ENCODE measurements around the gene PARK7.

The PARK7 gene

DNA sequence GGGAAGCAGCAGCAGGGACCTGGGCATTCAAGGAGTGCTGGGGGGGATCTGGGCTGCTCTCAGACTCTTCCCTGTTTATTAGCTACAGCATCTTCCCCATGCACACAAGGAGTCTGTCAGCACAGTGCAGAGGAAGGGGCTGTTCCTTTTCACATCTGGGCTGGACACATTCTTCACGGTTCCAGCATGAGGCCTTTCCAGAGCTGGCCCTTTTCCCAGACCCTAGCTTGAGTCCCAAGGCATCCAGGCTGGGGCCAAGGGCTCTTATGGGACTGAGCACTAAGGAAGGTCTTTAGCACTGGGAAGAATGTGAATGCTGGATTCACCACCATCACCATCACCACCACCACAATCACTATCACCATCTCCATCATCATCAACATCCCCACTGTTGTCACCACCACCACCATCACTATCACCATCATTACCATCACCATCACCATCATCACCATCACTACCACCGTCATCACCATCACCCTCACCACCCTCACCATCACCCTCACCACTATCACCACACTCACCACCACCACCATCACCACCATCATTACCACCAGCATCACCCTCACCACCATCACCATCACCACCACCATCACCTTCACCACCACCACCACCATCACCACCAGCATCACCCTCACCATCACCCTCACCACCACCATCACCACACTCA is 28.4 kb downstream of the PARK7 start:
- no peak overlapping the region for H3K4me3 Mint-ChIP-seq

DNA sequence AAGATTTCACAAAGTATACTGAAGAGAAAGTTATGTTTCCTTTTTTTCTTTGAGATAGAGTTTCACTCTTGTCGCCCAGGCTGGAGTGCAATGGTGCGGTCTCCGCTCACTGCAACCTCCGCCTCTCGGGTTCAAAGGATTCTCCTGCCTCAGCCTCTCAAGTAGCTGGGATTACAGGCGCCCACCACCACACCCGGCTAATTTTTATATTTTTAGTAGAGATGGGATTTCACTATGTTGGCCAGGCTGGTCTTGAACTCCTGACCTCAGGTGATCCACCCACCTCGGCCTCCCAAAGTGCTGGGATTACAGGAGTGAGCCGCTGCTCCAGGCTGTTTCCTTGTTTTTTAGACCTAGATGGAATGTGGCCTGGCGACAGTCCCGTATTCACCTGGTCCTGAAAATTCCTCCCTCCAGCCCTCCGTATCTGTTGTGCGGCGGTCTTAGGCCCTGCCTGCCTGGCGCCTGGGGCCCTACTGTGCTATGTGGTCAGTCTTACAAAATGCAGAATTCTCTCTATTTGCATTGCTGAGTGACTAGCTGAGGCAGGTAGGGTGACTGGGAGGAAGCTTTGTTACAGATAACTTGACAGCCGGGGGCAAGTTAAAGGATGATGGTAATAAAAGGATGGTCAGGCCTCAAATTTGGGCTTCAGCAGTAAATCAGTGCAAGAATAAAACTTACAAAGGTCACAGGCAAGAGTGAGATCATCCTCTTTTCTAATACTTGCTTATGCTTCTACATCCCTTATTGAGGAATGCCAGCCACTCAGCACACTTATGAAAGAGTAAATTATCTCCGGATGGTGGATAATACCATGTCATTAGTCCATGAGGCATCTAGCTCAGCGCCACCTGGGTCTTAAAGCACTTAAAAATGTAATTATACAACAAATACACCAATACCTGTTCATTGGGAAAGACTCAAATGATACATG is 30.3 kb downstream of the PARK7 start:
- no peaks in the 10 kb centered on the region for H3K4me1 Mint-ChIP-seq
- H3K27me3 Mint-ChIP-seq = no peaks in the 10 kb centered on the region
- H3K9me3 Mint-ChIP-seq = no peaks in the 10 kb centered on the region
- no peak overlapping the region for H3K27ac Mint-ChIP-seq
- no peak overlapping the region for H3K4me3 Mint-ChIP-seq
- H3K36me3 Mint-ChIP-seq = peaks cover 5% of the 10 kb centered on the region

More for the DNA sequence above, 28.4 kb downstream of the PARK7 start:
- Mint-ChIP-seq H3K9me3 (no peaks in the 10 kb centered on the region), H3K4me1 (no peaks in the 10 kb centered on the region), H3K36me3 (peaks cover 13% of the 10 kb centered on the region), H3K27ac (no peak overlapping the region), H3K27me3 (no peaks in the 10 kb centered on the region)

DNA sequence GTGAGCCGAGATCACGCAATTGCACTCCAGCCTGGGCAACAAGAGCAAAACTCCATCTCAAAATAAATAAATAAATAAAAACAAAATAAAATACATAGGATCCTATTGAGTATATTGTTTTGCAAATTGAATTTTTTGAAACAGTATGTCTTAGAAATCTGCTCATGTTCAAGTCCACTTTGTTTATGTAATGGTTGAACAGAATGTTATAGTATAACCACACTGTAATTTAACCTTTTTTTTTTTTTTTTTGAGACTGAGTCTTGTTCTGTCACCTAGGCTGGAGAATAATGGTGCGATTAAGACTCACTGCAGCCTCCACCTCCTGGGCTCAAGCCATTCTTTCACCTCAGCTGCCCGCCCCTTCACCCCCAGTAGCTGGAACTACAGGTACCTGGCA is 31.4 kb downstream of the PARK7 start:
- Mint-ChIP-seq H3K27ac (no peak overlapping the region), H3K36me3 (peaks cover 8% of the 10 kb centered on the region), H3K4me1 (no peaks in the 10 kb centered on the region), H3K27me3 (no peaks in the 10 kb centered on the region), H3K9me3 (no peaks in the 10 kb centered on the region), H3K4me3 (no peak overlapping the region)

DNA sequence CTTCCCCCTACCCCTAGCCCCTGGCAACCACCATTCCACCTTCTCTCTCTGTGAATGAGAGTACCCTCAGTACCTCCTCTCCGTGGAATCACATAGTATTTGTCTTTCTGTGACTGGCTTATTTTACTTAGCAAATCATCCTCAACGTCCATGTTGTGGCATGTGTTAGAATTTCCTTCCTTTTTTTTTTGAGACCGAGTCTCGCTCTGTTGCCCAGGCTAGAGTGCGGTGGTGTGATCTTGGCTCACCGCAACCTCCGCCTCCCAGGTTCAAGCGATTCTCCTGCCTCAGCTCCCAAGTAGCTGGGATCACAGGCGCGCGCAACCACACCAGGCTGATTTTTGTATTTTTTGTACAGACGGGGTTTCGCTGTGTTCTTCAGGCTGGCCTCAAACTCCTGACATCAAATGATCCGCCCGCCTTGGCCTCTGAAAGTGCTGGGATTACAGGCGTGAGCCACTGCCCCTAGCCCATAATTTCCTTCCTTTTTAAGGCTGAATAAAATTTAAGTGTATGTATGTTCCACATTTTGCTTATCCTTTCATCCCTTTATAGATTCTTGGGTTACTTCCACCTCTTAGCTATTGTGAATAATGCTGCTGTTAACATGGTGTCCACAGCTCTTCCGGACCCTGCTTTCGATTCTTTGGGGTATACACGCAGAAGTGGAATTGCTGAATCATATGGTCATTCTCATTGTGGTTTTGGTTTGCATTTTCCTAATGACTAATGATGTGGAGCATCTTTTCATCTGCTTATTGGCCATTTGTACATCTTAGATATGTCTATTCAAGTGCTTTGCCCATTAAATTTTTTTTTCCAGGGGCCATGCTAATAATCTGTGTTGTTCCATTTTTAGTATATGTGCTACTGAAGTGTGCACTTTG is 32.3 kb downstream of the PARK7 start:
- no peaks in the 10 kb centered on the region for H3K9me3 Mint-ChIP-seq
- no peaks in the 10 kb centered on the region for H3K4me1 Mint-ChIP-seq
- peaks cover 8% of the 10 kb centered on the region for H3K36me3 Mint-ChIP-seq
- no peak overlapping the region for H3K27ac Mint-ChIP-seq
- H3K4me3 Mint-ChIP-seq = no peak overlapping the region
- no peaks in the 10 kb centered on the region for H3K27me3 Mint-ChIP-seq

DNA sequence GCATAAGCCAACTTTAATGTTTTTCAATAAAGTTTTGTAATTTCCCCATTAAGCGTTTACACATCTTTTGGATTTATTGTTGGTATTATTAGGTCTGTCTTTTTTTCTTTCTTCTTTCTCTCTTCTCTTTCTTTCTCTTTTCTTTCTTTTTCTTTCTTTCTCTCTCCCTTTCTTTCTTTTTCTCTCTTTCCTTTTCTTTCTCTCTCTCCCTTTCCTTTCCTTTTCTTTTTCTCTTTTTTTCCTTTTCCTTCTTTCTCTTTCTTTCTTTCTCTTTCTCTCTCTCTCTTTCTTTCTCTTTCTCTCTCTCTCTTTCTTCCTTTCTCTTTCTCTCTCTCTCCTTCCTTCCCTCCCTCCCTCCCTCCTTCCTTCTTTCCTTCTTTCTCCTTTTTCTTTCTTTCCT is 33.3 kb downstream of the PARK7 start:
- H3K4me3 Mint-ChIP-seq = no peak overlapping the region
- no peaks in the 10 kb centered on the region for H3K27me3 Mint-ChIP-seq
- H3K4me1 Mint-ChIP-seq = no peaks in the 10 kb centered on the region
- no peak overlapping the region for H3K27ac Mint-ChIP-seq
- peaks cover 10% of the 10 kb centered on the region for H3K36me3 Mint-ChIP-seq
- H3K9me3 Mint-ChIP-seq = no peaks in the 10 kb centered on the region

DNA sequence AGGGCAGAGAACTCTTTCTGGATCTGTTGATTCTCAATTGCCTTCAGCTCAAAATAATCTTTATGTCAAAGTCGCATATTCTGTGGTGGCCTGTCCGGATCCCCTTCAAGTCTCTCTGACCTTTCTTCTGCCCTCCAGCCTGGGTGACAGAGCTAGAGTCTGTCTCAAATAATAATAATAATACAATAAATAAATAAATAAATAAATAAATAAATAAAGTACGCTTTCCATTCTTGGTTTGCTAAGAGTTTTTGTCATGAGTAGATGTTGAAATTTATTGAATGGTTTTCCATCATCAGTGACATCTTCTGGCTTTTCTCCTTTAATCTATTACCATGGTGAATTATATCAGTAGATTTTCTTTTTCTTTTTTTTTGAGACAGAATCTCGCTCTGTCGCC is 33.9 kb downstream of the PARK7 start:
- Mint-ChIP-seq H3K36me3 (peaks cover 7% of the 10 kb centered on the region), H3K4me1 (no peaks in the 10 kb centered on the region), H3K4me3 (no peak overlapping the region), H3K27ac (no peak overlapping the region), H3K9me3 (no peaks in the 10 kb centered on the region), H3K27me3 (no peaks in the 10 kb centered on the region)

DNA sequence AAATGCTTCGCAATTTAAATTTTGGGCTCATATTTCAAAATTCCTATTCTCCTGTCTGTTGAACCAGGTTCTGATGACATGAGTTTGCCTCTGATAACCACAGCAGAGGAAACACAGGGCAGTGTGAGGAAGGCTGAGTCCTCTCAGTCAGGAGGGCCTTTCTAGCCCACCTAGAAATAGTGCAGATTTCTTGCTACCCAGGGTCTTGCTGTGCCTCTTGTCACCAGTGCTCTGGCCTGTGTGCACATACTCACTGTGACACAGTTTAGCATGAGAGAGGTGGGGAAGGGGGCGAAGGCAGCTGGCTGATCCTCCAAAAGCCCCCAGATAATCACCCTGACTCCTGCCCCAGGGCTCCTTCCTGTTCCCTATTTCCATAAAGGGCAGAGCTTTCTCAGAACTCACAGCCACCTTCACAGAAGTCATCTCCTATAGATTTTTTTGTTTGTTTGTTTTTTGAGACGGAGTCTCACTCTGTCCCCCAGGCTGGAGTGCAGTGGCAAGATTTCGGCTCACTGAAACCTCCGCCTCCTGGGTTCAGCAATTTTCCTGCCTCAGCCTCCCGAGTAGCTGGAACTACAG is 40.9 kb downstream of the PARK7 start:
- Mint-ChIP-seq H3K27ac (no peak overlapping the region), H3K4me3 (no peak overlapping the region), H3K4me1 (no peaks in the 10 kb centered on the region), H3K27me3 (no peaks in the 10 kb centered on the region), H3K36me3 (peaks cover 6% of the 10 kb centered on the region), H3K9me3 (no peaks in the 10 kb centered on the region)

DNA sequence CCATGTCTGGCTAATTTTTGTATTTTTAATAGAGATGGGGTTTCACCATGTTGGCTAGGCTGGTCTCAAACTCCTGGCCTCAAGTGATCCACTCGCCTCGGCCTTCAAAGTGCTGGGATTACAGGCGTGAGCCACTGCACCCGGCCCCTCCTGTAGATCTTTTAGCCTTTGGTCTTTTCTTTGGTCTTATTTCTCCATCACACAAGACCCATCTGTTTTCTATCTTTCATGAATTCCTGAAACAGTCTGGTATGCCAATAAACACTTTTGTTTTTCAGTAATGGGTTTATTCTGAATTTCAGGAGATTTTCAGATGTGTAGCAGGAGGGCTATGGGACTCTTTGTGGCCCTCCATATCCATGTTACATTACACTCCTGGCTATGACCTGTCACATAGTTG is 41.4 kb downstream of the PARK7 start:
- no peak overlapping the region for H3K4me3 Mint-ChIP-seq
- H3K9me3 Mint-ChIP-seq = no peaks in the 10 kb centered on the region
- H3K36me3 Mint-ChIP-seq = peaks cover 6% of the 10 kb centered on the region
- H3K27ac Mint-ChIP-seq = no peak overlapping the region
- H3K4me1 Mint-ChIP-seq = no peaks in the 10 kb centered on the region
- H3K27me3 Mint-ChIP-seq = no peaks in the 10 kb centered on the region

DNA sequence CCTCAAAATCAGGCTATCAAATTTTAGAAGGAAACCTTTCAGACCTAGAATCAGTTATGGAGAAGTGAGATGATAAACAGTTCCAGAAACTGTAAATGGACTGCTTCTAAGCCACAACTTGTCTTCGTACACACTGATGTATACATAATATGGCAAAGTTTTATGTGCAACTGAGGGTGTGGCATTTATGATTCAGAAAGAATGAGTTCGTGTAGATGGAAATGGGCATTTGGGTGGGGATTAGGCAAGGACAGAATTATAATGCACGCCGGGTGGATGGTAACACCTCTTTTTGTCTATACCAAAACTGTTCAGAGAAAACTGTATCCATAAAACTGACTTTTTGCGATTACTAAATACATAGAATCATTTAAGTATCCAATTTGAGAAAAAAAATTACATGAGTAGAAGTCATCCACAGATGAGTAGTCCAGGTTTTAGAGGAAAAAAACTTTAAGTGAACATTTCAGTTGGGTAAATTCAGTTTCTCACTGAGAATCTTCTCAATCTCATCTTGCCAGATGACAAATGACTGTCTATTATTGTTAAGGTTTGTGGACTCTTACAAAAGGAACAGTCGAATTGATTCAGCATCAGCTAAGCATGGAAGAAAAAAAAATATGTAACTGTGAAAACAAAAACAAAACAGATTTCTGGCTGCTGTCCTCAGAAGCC is 42.1 kb downstream of the PARK7 start:
- no peaks in the 10 kb centered on the region for H3K9me3 Mint-ChIP-seq
- H3K27ac Mint-ChIP-seq = no peak overlapping the region
- no peaks in the 10 kb centered on the region for H3K4me1 Mint-ChIP-seq
- H3K36me3 Mint-ChIP-seq = peaks cover 6% of the 10 kb centered on the region
- no peak overlapping the region for H3K4me3 Mint-ChIP-seq
- no peaks in the 10 kb centered on the region for H3K27me3 Mint-ChIP-seq

DNA sequence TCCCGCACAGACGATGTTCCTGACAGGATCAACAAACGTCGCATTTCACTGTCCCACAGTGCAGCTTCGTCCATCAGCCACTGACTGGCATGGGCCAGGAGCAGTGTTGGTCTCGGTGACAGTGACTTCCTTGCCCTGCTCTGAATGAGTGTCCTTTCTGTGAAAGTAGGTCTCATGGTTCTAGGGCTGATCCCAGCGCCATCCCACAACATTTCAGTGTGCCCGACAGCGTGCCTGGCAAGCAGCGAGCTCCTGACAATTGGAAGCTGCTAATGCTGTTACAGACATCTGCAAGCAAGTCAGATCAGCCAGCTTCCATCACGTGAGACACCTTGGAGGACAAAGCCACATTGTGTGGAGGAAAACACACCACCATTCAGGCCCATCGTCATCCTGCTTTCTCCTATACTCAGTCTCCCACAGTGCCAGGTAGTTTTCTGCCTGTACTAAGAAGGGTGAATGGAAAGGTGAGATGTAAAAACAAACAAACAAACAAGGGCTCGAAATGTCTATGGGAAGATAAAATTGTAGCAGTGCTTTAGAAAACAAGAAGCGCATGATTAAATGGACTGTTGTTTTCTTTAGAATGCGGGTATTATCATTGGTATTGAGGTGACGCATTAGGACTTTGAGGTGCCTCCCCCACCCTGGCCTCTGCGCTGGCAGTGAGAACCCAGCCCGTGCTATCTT is 42.7 kb downstream of the PARK7 start:
- Mint-ChIP-seq H3K27ac (no peak overlapping the region), H3K4me3 (no peak overlapping the region), H3K4me1 (no peaks in the 10 kb centered on the region), H3K9me3 (no peaks in the 10 kb centered on the region), H3K36me3 (peaks cover 6% of the 10 kb centered on the region), H3K27me3 (no peaks in the 10 kb centered on the region)

DNA sequence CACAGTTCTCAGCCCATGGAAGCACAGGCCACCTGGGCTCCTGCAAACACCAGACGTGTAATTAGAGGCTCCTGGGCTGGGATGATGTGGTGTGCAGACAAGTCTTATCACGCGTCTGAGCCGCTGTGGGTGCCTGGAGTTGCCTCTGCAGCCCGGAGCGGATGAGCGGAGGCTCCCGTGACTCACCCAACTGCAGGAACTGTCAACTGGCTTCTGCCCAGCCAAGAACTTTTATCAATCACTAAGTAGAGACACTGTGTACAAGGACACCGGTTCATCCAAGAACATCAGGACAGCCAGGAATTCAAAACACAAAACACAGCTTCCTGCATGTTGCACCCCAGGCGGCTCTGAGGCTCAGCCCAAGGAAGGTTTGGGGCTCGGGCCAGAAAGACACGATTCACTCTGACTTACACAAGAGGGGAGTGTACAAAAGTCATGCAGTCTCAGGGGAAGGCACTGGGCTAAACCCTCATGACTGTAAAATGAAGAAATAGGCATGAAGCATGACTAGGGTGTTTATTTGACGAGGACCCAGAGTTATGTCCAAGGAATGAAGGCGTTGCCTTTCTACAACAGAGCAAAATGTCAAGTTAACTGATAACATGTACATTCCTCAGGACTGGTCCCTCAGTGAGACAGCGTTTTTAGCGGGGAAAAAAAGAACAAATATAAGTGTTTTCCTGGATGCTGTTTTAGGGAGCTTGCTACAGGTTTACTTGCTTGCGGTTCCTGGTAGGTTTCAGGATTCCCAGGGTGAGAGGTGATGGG is 43.5 kb downstream of the PARK7 start:
- Mint-ChIP-seq H3K27ac (no peak overlapping the region), H3K27me3 (no peaks in the 10 kb centered on the region), H3K36me3 (peaks cover 6% of the 10 kb centered on the region), H3K4me1 (no peaks in the 10 kb centered on the region), H3K4me3 (no peak overlapping the region), H3K9me3 (no peaks in the 10 kb centered on the region)

DNA sequence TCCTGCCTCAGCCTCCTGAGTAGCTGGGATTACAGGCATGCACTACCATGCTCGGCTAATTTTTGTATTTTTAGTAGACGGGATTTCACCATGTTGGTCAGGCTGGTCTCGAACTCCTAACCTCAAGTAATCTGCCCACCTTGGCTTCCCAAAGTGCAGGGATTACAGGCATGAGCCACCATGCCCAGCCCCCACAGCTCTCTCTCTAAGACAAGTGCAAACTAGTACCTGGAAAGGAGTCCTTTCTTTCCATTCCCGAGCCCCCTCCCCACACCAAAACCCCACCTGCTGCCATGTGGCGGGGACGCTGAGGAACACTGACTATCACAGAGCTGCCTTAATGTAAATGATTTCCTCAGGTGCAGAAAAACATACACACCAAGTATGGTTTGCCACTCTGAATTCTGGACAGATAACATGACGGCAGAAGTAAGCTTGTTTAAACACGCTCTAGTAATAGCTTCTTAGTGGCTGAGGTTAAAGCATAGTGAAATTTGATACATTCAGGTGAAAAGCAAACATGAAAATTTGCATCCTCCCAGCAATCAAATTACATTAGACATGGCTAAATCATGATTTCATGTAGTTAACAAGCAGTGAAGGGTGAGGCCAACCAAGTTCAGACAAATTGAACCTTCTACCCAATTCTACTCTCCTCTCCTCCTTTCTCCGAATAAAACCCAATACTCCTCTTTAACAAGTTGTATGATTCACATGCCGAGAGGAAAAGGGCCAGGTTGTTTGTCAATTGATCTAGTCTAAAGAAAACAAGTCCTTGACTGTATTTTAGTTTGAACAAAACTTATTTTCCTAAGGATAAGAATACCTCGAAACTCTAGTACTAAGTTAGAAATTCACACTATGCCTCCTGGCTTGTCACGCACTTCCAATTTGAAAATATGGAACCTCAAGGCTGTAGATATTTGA is 44.8 kb downstream of the PARK7 start:
- H3K4me1 Mint-ChIP-seq = no peaks in the 10 kb centered on the region
- peaks cover 4% of the 10 kb centered on the region for H3K36me3 Mint-ChIP-seq
- no peak overlapping the region for H3K4me3 Mint-ChIP-seq
- H3K27ac Mint-ChIP-seq = no peak overlapping the region
- no peaks in the 10 kb centered on the region for H3K9me3 Mint-ChIP-seq
- no peaks in the 10 kb centered on the region for H3K27me3 Mint-ChIP-seq
